Right lobe of liver (tissue), 6 donors: ENCODE results near the gene ZER1. TPM values are rescaled to one million over a fixed set of nuclear protein-coding genes. Genes with fewer than 3 reads are reported as not detected.
A peak's percentile ranks its signal among the peaks of the same experiment; 100 is the strongest.
"Not testable (repeated sequence)": the region's sequence is repeated elsewhere in the genome, so short reads cannot be mapped to it uniquely, and the experiment has no call there.

ENCODE experiments used
- ATAC-seq, 4 donors: fragments of 200-7000 bp; cut with Tn5 transposase; one replicate each; pipeline ENCODE4 v1.9.1; 2020; ENCODE audit warnings: mild to moderate bottlenecking in 4 of 4, moderate library complexity in 4 of 4
- DNase-seq, 3 donors: peaks; one replicate each; pipeline ENCODE4 v3.0.0-alpha.2; 2020
- H3K27ac ChIP-seq, 3 donors: fragments of 200-600 bp; one replicate each; pipeline ENCODE4 v1.8.0; 2022
- H3K27me3 ChIP-seq, 2 donors: fragments of 200-600 bp; one replicate each; pipeline ENCODE4 v1.8.0; 2022
- H3K36me3 ChIP-seq, 4 donors: fragments of 200-600 bp; sonication (generic) in 1 of 4; one replicate each; pipeline versions ENCODE4 v1.5.1 to v1.8.0; 2017 to 2022; ENCODE audit warnings: control low read depth in 1 of 4
- H3K4me1 ChIP-seq, 4 donors: fragments of 200-600 bp; sonication (generic) in 1 of 4; one replicate each; pipeline versions ENCODE4 v1.5.1 to v1.8.0; 2017 to 2022; ENCODE audit warnings: control low read depth in 1 of 4
- H3K4me3 ChIP-seq, 3 donors: fragments of 200-600 bp; one replicate each; pipeline ENCODE4 v1.8.0; 2022
- H3K9me3 ChIP-seq, 4 donors: fragments of 200-600 bp; sonication (generic) in 1 of 4; one replicate each; pipeline versions ENCODE4 v1.5.1 to v1.8.0; 2017 to 2022; ENCODE audit warnings: control low read depth in 1 of 4
- POLR2A ChIP-seq: fragments of 450-650 bp; IDR thresholded peaks from one replicate; pipeline ENCODE4 v1.6.1; 2017; ENCODE audit warnings: antibody characterized with exemption, mild to moderate bottlenecking
- WGBS: methylation state at CpG from one replicate; pipeline ENCODE4 v1.1.6; 2018; ENCODE audit warnings: low coverage, low lambda C conversion rate; ENCODE audit not compliant: insufficient coverage; ENCODE audit errors: missing lambda C conversion rate; 5-methylcytosine and 5-hydroxymethylcytosine counted together
- intact Hi-C, 2 donors: fragments of 100-400 bp; cut with DNase I; formaldehyde crosslinking; loops; one replicate each; pipeline versions ENCODE4 v1.11.2 to v1.14.1; 2022
- total RNA-seq, 6 experiments: library from RNA; depleted of rRNA in 2 of 6; stranded (reverse); fragments of >200 nt in 2 of 6; fragmentation: NEBNext Ultra II Directional in 3 of 6; extraction: Animal tissue kit (Norgen Biotek cat#: 25700) in 3 of 6; gene quantifications; one replicate each; pipeline versions ENCODE4 v1.1.0 to v1.2.4, GENCODE V29; 2016 to 2023
- TF ChIP-seq, protein P1 (sequence below), 4 donors: fragments of 200-600 bp in 3 of 4; fragments of 450-650 bp in 1 of 4; IDR thresholded peaks; one replicate each; pipeline versions ENCODE4 v1.5.1 to v1.8.0; 2016 to 2022; ENCODE audit warnings: antibody characterized with exemption in 4 of 4, mild to moderate bottlenecking in 2 of 4
- donor health status: DM: no; HTN: yes; CAD: no.
- donor health status: DM: no; HTN: no; CAD: no.
- donor health status: DM: no; HTN: no; CAD: no.
- donor health status: DM: no; HTN: yes; CAD: no.
- donor health status: DM: no; HTN: yes; CAD: no.

The ZER1 gene
- total RNA-seq, 6 experiments from 2014 or later, result 13.4 to 21.8 (median 16.0) TPM

DNA sequence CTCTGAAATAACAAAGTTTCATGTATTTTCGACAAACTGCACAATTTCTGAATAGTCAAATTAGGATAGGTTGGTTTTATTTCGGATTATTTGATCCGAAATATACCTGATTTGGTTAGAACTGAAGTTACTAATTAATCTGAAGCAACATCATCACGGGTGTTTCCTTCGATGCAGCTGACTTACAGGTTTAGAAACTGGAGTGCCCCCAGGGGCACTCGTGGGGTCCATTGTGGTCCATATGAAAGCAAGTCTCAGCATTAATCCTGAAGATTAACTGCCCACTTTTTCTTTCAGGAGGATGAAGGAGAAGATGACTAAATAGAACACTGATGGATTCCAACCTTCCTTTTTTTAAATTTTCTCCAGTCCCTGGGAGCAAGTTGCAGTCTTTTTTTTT, 77.4 kb downstream of the ZER1 start:
- H3K36me3 ChIP-seq, result peaks cover 0 to 45% (median 30%) of the 10 kb centered on the region in 4 donors
- no peak for ATAC-seq
- no peak for DNase-seq

DNA sequence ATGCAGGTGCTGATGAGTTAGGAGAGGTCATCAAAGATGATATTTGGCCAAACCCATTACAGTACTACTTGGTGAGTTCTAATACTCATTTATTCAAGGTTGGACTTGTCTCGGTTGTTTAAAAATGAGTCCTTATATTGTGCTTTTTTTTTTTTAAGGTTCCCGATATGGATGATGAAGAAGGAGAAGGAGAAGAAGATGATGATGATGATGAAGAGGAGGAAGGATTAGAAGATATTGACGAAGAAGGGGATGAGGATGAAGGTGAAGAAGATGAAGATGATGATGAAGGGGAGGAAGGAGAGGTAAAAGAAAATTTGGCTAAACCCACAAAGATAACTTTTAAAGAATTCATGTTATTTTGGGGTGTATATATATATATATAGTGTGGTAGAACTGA, 78.0 kb downstream of the ZER1 start:
- ATAC-seq, H3K9me3 ChIP-seq, H3K4me1 ChIP-seq, DNase-seq, H3K4me3 ChIP-seq, H3K27me3 ChIP-seq, H3K27ac ChIP-seq, intact Hi-C loops: not testable (repeated sequence)
- peaks cover 0 to 45% (median 30%) of the 10 kb centered on the region in 4 donors for H3K36me3 ChIP-seq
- WGBS, result 86% methylated on average over 3 of the region's 3 CpGs

More for the DNA sequence above, 77.4 kb downstream of the ZER1 start:
- TF ChIP-seq, protein P1, sequence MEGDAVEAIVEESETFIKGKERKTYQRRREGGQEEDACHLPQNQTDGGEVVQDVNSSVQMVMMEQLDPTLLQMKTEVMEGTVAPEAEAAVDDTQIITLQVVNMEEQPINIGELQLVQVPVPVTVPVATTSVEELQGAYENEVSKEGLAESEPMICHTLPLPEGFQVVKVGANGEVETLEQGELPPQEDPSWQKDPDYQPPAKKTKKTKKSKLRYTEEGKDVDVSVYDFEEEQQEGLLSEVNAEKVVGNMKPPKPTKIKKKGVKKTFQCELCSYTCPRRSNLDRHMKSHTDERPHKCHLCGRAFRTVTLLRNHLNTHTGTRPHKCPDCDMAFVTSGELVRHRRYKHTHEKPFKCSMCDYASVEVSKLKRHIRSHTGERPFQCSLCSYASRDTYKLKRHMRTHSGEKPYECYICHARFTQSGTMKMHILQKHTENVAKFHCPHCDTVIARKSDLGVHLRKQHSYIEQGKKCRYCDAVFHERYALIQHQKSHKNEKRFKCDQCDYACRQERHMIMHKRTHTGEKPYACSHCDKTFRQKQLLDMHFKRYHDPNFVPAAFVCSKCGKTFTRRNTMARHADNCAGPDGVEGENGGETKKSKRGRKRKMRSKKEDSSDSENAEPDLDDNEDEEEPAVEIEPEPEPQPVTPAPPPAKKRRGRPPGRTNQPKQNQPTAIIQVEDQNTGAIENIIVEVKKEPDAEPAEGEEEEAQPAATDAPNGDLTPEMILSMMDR (IDR thresholded peaks at IDR 0.05), result no peak
- no peak for TF ChIP-seq POLR2A
- 75% methylated on average over 6 of the region's 6 CpGs for WGBS
- intact Hi-C loops, result no loop called here
- Histone ChIP-seq H3K4me3 (no peak overlapping the region), H3K9me3 (no peaks in the 10 kb centered on the region), H3K27ac (no peak overlapping the region), H3K4me1 (peaks cover 0 to 8% (median 3%) of the 10 kb centered on the region in 4 donors), H3K27me3 (no peaks in the 10 kb centered on the region)

DNA sequence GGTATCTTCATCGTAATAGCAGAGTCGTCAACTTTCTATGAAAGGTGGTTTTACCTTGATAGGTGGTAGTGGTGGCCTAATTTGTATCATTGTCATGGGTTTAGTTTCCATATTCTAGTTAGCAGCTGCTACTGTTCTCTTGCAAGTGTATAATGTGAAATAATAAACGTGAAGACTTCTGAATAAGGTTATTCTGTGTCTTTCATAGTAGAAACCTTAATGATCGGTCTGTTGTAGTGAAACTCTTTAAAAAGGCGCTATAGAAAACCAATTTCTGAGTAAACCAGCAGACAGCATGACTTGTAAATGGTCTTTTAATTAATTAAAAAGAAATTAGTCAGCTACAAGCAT, 81.1 kb downstream of the ZER1 start:
- WGBS, result 23% methylated on average over 5 of the region's 5 CpGs
- Histone ChIP-seq H3K36me3 (peaks cover 0 to 44% (median 25%) of the 10 kb centered on the region in 4 donors), H3K9me3 (no peaks in the 10 kb centered on the region), H3K4me3 (peak overlapping the region; percentile 62 to 76 (median 62)), H3K4me1 (peaks cover 0 to 20% (median 5%) of the 10 kb centered on the region in 4 donors), H3K27me3 (no peaks in the 10 kb centered on the region), H3K27ac (no peak overlapping the region)
- intact Hi-C loops, result no loop called here
- no peak for TF ChIP-seq POLR2A
- TF ChIP-seq, protein P1 (IDR thresholded peaks at IDR 0.05), result no peak
- DNase-seq, result no peak
- no peak for ATAC-seq

- Histone ChIP-seq H3K4me3 (peak overlapping the region; percentile 62 to 76 (median 62)), H3K27ac (peak overlapping the region in 1 of 3 donors; percentile 29), H3K27me3 (no peaks in the 10 kb centered on the region), H3K9me3 (no peaks in the 10 kb centered on the region), H3K4me1 (peaks cover 0 to 25% (median 8%) of the 10 kb centered on the region in 4 donors), H3K36me3 (peaks cover 0 to 38% (median 23%) of the 10 kb centered on the region in 4 donors)
- DNase-seq (peak in 1 of 3 donors; percentile 60), ATAC-seq (no peak)
- WGBS, result 2% methylated on average over 40 of the region's 83 CpGs
- no peak for TF ChIP-seq POLR2A
- TF ChIP-seq, protein P1 (IDR thresholded peaks at IDR 0.05), result no peak
- intact Hi-C loops, result no loop called here
Observed at GRCh38 chr9:128689820-128690683, 81.7 kb downstream of the ZER1 start.

DNA sequence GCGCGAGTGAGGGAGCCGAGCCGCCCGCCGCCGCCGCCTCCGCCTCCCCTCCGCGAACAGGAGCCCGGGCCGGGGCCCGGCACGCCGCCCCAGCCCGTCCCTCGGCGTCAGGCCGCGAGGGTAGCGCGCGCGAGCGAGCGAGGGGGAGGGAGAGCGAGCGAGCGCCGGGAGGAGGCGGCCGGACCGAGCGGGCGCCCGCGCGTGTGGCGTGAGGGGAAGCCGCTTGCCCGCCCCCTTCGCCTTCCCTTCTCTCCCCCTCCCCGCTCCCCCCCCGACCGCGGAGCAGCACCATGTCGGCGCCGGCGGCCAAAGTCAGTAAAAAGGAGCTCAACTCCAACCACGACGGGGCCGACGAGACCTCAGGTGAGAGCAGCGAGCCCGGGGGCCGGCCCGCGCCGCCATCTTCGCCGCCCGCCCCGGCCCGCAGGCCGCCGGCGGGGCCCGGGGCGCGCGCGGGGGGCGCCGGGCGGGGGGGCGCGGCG, 82.4 kb downstream of the ZER1 start:
- TF ChIP-seq, protein P1 (IDR thresholded peaks at IDR 0.05), result no peak
- TF ChIP-seq POLR2A, result no peak
- DNase-seq (peak in 1 of 3 donors; percentile 70), ATAC-seq (peak; percentile 2 to 24 (median 13))
- H3K27me3 ChIP-seq, result no peaks in the 10 kb centered on the region
- peaks cover 0 to 30% (median 20%) of the 10 kb centered on the region in 4 donors for H3K36me3 ChIP-seq
- intact Hi-C loops, result no loop called here
- H3K4me3 ChIP-seq, result peak overlapping the region; percentile 55 to 76 (median 64)
- peaks cover 0 to 31% (median 11%) of the 10 kb centered on the region in 4 donors for H3K4me1 ChIP-seq
- H3K27ac ChIP-seq, result peak overlapping the region; percentile 62 to 98 (median 73)
- WGBS, result no CpG with 5 or more reads among the region's 80 CpGs
- no peaks in the 10 kb centered on the region for H3K9me3 ChIP-seq
